Cardiac muscle cell (in vitro differentiated cells and primary cell): Measurements from ENCODE around the gene RNF167. TPM values are rescaled to one million over a fixed set of nuclear protein-coding genes. Genes with fewer than 3 reads are reported as not detected.

ENCODE experiments used
- DNase-seq, 2 donors: peaks; one replicate each; pipeline versions ENCODE4 v3.0.0 to v3.0.0-alpha.2; 2010 to 2017; ENCODE audit warnings: low read depth in 1 of 2, low spot score in 1 of 2
- H3K27ac ChIP-seq: fragments of 200-600 bp; sonication (generic); 2 replicates; pipeline ENCODE4 v1.5.1; 2016
- H3K27me3 ChIP-seq: fragments of 200-600 bp; sonication (generic); 2 replicates; pipeline ENCODE4 v1.6.0; 2016; ENCODE audit warnings: control low read depth
- H3K36me3 ChIP-seq: fragments of 200-600 bp; sonication (generic); 2 replicates; pipeline ENCODE4 v1.5.1; 2016; ENCODE audit warnings: control low read depth
- H3K4me1 ChIP-seq: fragments of 200-600 bp; sonication (generic); 2 replicates; pipeline ENCODE4 v1.8.1; 2017; ENCODE audit warnings: low read depth, mild to moderate bottlenecking, mixed run types
- H3K4me3 ChIP-seq: fragments of 200-600 bp; sonication (generic); 2 replicates; pipeline ENCODE4 v1.5.1; 2016; ENCODE audit warnings: mild to moderate bottlenecking
- H3K9me3 ChIP-seq: fragments of 200-600 bp; sonication (generic); 2 replicates; pipeline ENCODE4 v1.5.1; 2017; ENCODE audit warnings: low read depth, mild to moderate bottlenecking, control low read depth
- polyA plus RNA-seq: library from polyadenylated mRNA; unstranded; fragments of >200 nt; fragmentation: Nextera tagmentation; extraction: Ambion mirVana; gene quantifications from 2 replicates; pipeline ENCODE4 v1.2.1, GENCODE V29; 2016
- total RNA-seq: library from RNA; depleted of rRNA; stranded (reverse); fragments of >200 nt; gene quantifications from 2 replicates; pipeline ENCODE4 v1.2.3, GENCODE V29; 2016
- TF ChIP-seq, protein P1 (sequence below): IDR thresholded peaks from 2 replicates; pipeline ENCODE4 v1.5.1; 2012; ENCODE audit warnings: low read depth, mild to moderate bottlenecking, low read length

The RNF167 gene
- total and polyA plus RNA-seq, 2 experiments from 2014 or later = 73.4 to 77.1 TPM

- DNase-seq = peak; percentile 98 to 100
- Histone ChIP-seq H3K36me3 (no peaks in the 10 kb centered on the region), H3K9me3 (no peaks in the 10 kb centered on the region), H3K27me3 (no peaks in the 10 kb centered on the region), H3K4me3 (peak overlapping the region; percentile 52), H3K4me1 (peaks cover 12% of the 10 kb centered on the region), H3K27ac (peak overlapping the region; percentile 96)
- TF ChIP-seq, protein P1, sequence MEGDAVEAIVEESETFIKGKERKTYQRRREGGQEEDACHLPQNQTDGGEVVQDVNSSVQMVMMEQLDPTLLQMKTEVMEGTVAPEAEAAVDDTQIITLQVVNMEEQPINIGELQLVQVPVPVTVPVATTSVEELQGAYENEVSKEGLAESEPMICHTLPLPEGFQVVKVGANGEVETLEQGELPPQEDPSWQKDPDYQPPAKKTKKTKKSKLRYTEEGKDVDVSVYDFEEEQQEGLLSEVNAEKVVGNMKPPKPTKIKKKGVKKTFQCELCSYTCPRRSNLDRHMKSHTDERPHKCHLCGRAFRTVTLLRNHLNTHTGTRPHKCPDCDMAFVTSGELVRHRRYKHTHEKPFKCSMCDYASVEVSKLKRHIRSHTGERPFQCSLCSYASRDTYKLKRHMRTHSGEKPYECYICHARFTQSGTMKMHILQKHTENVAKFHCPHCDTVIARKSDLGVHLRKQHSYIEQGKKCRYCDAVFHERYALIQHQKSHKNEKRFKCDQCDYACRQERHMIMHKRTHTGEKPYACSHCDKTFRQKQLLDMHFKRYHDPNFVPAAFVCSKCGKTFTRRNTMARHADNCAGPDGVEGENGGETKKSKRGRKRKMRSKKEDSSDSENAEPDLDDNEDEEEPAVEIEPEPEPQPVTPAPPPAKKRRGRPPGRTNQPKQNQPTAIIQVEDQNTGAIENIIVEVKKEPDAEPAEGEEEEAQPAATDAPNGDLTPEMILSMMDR = no peak
Observed at GRCh38 chr17:4966844-4967538, 26.9 kb downstream of the RNF167 start.

DNA sequence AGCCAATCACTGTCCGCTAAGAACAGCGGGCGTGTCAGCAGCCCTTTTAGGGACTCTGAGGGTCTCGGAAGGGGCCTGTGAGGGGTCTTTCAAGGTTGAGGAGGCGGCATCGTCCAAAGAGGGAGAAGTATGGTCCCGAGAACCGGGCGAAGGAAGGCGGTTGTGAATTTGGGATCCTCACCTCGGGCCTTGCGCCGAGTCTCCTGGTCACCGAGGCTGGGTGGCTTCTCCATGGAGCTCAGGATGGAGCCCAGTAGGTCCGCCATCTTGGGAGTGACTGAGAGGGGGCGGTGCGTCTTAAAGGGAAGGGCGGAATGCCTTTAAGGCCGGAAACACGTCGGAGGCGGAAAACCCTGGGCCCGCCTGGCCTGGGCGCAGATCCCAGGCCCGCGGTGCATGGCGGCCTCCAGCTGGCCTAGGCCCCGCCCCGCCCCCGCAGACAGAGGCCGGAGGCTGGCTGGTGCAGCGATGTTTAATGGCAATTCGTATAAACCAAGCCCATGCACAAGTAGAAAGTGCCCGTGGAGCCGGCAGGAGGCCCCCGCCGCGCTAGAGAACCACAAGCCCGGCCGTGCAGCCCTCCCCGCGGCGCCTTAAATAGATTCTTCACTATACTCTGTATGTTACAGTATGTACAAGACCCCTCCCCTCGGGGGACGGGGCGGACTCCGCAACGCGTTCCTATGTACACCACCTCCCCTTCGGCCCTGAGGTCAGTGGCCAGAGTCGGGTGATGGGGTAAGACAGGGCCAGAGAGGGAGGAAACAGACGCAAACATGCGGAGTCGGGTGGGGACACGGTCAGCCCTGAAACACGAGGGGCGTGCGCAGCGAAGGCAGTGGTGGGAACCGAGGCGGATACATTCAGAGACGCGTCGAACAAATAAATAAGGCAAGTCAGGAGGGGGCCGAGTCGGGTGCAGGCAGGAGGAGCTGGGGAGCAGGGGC, 27.7 kb downstream of the RNF167 start, which contains the start of gene SPAG7:
TSS of gene SPAG7 (minus strand) at position 279 of the 947 bp plus-strand sequence. CDS start at position 266, 13 bp downstream.
- peak within 1 kb of the TSS; percentile 52 for H3K4me3 ChIP-seq
- H3K4me1 ChIP-seq = peaks cover 12% of the 10 kb centered on the region
- no peaks in the 10 kb centered on the region for H3K36me3 ChIP-seq
- DNase-seq = peak; percentile 98 to 99
- no peaks in the 10 kb centered on the region for H3K27me3 ChIP-seq
- TF ChIP-seq, protein P1 = no peak
- H3K27ac ChIP-seq = peak within 1 kb of the TSS; percentile 96
- H3K9me3 ChIP-seq = no peaks in the 10 kb centered on the region

DNA sequence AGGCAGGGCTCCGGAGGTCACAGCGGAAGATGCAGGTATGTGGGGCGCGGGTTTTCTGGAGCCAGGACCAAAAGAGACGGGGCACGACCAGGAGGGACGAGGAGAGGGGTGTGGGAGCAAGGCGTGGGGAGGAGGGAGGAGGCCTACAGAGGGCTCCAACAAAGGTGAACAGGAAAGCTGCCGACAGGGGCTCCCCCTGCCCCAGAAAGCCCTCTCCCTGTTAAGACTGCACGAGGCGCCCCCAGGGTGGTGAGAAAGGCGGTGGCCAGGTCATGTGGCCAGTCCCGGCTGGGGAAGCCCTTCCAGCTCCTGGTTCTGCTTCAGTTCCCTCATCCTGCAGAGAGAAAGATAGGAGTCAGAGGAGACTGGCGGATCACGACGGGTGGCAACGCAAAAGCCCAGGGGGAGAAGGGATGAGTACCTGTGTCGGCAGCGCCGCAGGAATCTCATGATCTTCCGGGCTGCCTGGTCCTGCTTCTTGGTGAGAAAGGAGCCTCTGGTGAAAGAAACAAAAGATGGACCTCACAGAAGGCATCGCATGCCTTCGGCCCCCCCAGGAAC, 28.5 kb downstream of the RNF167 start:
- TF ChIP-seq, protein P1 = no peak
- peak overlapping the region; percentile 96 for H3K27ac ChIP-seq
- H3K27me3 ChIP-seq = no peaks in the 10 kb centered on the region
- peak overlapping the region; percentile 52 for H3K4me3 ChIP-seq
- H3K4me1 ChIP-seq = peaks cover 17% of the 10 kb centered on the region
- DNase-seq = peak; percentile 34 to 38
- no peaks in the 10 kb centered on the region for H3K36me3 ChIP-seq
- no peaks in the 10 kb centered on the region for H3K9me3 ChIP-seq

DNA sequence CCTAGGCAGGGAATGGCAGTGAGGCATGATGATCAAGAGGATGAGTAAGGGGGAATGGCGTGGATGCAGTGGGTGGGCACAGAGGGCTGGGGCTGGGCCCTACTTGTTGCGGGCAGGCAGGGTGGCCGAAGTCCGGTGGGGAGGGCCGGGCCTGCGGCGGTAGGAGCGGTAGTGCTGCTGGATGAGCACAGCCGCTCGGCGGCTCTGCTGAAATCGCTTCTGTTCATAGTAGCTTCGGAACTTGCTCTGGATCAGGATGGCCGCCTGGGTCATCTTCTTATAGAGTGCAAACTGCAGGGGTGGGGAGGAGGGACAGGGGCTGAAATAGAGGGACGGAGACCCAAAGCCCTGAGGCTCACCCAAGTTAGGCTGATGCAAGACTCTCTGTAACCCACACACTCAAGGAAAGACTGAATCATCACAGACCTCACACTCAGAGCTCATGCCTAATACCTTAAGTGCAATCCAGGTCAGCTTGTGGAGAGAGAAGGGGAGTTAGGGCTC, 29.0 kb downstream of the RNF167 start:
- H3K36me3 ChIP-seq = no peaks in the 10 kb centered on the region
- DNase-seq = peak in 1 of 2 donors; percentile 96
- peaks cover 22% of the 10 kb centered on the region for H3K4me1 ChIP-seq
- H3K27me3 ChIP-seq = no peaks in the 10 kb centered on the region
- TF ChIP-seq, protein P1 = no peak
- H3K27ac ChIP-seq = peak overlapping the region; percentile 96
- H3K4me3 ChIP-seq = peak overlapping the region; percentile 52
- H3K9me3 ChIP-seq = no peaks in the 10 kb centered on the region

- no peak overlapping the region for H3K4me3 ChIP-seq
Observed at GRCh38 chr17:4969551-4970173, 29.6 kb downstream of the RNF167 start.

More at GRCh38 chr17:4969551-4970173, 29.6 kb downstream of the RNF167 start:
- Histone ChIP-seq H3K4me1 (peaks cover 24% of the 10 kb centered on the region), H3K27me3 (no peaks in the 10 kb centered on the region), H3K27ac (peak overlapping the region; percentile 96), H3K36me3 (no peaks in the 10 kb centered on the region), H3K9me3 (no peaks in the 10 kb centered on the region)
- TF ChIP-seq, protein P1 = no peak
- peak; percentile 32 to 33 for DNase-seq
